ENCODE measurements around the gene PLEKHA6.

Gene PLEKHA6

DNA sequence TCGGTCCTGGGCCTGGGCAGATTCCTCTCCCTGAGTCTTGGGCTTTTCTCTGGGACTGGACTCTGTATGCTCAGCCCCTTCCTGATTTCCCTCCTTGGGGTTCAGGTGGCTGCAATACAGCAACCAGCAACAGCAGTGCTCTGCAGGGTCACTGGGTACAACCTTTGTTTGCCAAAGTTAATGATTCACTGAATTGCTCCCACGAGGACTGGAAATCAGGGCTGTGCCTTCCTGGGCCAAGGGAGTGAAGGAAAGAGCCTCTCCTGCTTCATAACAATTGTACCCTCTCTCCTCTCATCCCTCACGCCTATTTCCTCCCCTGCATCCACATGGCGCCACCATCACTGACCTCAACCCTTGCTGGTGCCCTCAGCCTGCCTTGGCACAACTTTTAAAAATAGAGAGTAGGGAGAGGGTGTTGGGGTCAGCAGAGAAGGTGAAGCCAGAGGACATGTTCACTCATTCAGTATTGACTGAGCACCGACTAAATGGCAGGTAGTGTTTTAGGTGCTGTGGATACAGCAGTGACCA is 93.2 kb downstream of the PLEKHA6 start:
- in situ Hi-C loops (cut with MboI; ENCODE audit: low sequenced_read_pairs, unreplicated experiment): no loop called here
- TF ChIP-seq, protein P1, sequence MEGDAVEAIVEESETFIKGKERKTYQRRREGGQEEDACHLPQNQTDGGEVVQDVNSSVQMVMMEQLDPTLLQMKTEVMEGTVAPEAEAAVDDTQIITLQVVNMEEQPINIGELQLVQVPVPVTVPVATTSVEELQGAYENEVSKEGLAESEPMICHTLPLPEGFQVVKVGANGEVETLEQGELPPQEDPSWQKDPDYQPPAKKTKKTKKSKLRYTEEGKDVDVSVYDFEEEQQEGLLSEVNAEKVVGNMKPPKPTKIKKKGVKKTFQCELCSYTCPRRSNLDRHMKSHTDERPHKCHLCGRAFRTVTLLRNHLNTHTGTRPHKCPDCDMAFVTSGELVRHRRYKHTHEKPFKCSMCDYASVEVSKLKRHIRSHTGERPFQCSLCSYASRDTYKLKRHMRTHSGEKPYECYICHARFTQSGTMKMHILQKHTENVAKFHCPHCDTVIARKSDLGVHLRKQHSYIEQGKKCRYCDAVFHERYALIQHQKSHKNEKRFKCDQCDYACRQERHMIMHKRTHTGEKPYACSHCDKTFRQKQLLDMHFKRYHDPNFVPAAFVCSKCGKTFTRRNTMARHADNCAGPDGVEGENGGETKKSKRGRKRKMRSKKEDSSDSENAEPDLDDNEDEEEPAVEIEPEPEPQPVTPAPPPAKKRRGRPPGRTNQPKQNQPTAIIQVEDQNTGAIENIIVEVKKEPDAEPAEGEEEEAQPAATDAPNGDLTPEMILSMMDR (IDR thresholded peaks at IDR 0.05; ENCODE audit: borderline replicate concordance, control extremely low read depth, extremely low read depth, insufficient read depth, missing control alignments): no peak
- no peak for DNase-seq (ENCODE audit: low spot score)

DNA sequence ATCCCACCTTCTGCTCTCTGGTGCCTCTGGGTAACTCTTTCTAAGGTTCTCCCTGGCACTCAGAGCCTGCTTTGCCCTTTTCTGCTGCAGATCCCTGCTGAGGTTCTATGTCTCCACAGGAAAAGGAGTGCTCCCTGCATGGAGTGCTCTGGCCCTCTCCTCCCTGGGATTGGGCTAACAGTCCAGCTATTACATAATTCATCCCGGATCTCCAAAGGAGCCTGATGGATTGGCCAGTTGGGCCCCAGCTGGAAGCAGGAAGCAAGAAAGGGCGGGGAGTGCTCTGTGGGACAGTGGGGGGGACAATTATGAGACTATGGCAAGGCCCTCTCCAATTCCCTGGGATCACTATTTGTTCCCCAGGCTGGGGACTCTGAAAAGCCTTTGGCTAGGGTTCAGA is 94.1 kb downstream of the PLEKHA6 start:
- DNase-seq (ENCODE audit: low spot score): no peak
- in situ Hi-C loops (cut with MboI; ENCODE audit: low sequenced_read_pairs, unreplicated experiment): no loop called here
- TF ChIP-seq, protein P1 (IDR thresholded peaks at IDR 0.05; ENCODE audit: borderline replicate concordance, control extremely low read depth, extremely low read depth, insufficient read depth, missing control alignments): no peak

- in situ Hi-C loops (cut with MboI; ENCODE audit: low sequenced_read_pairs, unreplicated experiment): no loop called here
- TF ChIP-seq, protein P1 (IDR thresholded peaks at IDR 0.05; ENCODE audit: borderline replicate concordance, control extremely low read depth, extremely low read depth, insufficient read depth, missing control alignments): no peak
- no peak for DNase-seq (ENCODE audit: low spot score)
Observed at GRCh38 chr1:204264805-204265204, 94.9 kb downstream of the PLEKHA6 start.

DNA sequence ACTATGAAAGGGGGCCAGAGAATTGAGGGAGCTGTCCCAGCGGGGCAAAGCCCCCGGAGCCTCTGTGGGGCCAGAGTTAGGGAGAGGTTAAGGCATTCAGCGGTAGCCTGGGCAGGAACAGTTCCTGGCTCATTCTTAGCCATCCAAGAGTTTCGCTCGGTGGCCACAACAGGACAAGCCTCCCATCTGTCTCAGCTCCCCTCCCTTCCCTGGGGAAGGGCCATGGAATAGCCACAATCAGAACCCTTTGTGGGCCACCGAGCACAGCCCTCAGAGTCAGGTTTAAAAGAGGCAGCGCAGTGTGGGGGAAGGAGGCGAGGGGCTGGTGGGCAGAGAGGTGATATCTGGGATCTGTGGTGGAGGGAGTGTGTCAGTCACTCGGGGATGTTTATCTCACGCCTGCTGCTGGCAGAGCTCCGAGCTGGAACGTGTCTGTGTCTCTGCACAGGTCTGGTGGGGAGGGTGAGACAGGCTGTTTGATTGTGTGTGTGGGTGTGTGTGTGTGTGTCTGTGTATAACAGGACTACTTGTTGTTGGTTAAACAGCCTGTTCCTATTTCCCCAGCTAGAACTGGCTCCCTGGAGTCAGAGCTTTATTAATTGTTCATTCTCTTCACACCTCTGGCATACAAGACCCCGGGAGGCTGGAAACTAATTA is 96.3 kb downstream of the PLEKHA6 start:
- TF ChIP-seq, protein P1 (IDR thresholded peaks at IDR 0.05; ENCODE audit: borderline replicate concordance, control extremely low read depth, extremely low read depth, insufficient read depth, missing control alignments): no peak
- in situ Hi-C loops (cut with MboI; ENCODE audit: low sequenced_read_pairs, unreplicated experiment): no loop called here
- no peak for DNase-seq (ENCODE audit: low spot score)

- no peak for DNase-seq (ENCODE audit: low spot score)
- TF ChIP-seq, protein P1 (IDR thresholded peaks at IDR 0.05; ENCODE audit: borderline replicate concordance, control extremely low read depth, extremely low read depth, insufficient read depth, missing control alignments): no peak
- in situ Hi-C loops (cut with MboI; ENCODE audit: low sequenced_read_pairs, unreplicated experiment): no loop called here
Observed at GRCh38 chr1:204262506-204263253, 97.0 kb downstream of the PLEKHA6 start.

DNA sequence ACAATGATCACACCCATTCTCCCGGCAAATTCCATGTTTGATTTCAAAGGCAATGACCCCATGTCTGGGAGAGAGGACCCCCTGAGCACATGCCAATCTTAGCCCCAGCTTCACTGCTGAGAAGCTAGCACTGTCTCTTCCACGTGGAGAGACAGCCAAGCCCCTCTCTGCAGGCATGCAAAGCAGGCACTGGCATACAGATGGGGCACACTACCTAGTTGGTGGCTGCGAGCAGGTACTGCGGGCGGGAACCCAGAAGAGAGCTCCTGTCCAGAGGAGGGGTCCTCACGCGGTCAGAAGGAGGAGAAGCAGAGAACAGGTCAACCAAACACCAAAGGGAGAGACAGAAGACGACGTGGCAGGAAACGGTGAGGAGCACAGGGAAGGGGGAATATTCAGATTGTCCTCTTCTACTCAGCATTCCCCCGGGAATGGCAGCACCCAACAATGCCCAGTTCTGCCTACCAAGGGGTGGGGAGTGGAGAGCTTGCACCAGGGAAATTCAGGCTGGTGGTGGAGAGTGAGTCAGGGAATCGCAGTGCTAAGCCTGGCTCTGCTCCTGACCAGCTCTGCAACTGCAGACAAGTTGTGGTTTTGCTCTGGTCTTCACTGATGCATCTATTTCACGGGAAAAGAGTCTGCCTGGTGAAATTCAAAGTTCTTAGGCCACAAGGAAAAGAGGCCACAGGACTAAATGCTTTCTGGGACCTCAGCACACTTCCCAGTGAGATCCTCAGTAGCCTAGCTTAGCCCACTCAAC is 97.8 kb downstream of the PLEKHA6 start:
- no peak for DNase-seq (ENCODE audit: low spot score)
- in situ Hi-C loops (cut with MboI; ENCODE audit: low sequenced_read_pairs, unreplicated experiment): no loop called here
- TF ChIP-seq, protein P1 (IDR thresholded peaks at IDR 0.05; ENCODE audit: borderline replicate concordance, control extremely low read depth, extremely low read depth, insufficient read depth, missing control alignments): no peak
